Measurements from ENCODE around the gene CHD1.

DNA sequence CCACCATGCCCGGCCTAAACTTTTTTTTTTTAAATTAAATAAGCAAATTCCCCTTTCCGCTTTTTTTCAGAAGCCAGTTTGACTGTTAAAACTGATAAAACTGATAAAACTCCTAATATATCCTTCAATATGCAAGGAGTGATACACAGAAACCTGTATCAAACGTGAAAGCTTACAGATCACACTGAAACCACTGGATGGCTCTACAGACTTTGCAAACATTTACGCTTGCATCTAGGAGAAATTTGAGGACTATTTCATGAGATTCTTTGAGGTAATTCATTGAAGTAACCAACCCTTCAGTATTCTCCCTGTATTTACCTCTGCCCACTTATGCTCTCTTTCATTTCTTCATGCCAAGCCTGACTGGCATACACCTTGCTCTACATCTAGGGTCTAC lies 40.6 kb upstream of the CHD1 start:
- TF ChIP-seq, protein P1, sequence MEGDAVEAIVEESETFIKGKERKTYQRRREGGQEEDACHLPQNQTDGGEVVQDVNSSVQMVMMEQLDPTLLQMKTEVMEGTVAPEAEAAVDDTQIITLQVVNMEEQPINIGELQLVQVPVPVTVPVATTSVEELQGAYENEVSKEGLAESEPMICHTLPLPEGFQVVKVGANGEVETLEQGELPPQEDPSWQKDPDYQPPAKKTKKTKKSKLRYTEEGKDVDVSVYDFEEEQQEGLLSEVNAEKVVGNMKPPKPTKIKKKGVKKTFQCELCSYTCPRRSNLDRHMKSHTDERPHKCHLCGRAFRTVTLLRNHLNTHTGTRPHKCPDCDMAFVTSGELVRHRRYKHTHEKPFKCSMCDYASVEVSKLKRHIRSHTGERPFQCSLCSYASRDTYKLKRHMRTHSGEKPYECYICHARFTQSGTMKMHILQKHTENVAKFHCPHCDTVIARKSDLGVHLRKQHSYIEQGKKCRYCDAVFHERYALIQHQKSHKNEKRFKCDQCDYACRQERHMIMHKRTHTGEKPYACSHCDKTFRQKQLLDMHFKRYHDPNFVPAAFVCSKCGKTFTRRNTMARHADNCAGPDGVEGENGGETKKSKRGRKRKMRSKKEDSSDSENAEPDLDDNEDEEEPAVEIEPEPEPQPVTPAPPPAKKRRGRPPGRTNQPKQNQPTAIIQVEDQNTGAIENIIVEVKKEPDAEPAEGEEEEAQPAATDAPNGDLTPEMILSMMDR (conservative IDR thresholded peaks at IDR 0.05 in 1 of 2, IDR thresholded peaks at IDR 0.05 in 1 of 2; ENCODE audit: extremely low read depth in 1 of 2, insufficient read depth in 1 of 2, low read depth in 1 of 2, low read length in 2 of 2) = no peak
- no peak for TF ChIP-seq EZH2 (IDR thresholded peaks at IDR 0.05; ENCODE audit: borderline replicate concordance, low read length)
